ENCODE measurements around the gene SEMA6C.

The SEMA6C gene

DNA sequence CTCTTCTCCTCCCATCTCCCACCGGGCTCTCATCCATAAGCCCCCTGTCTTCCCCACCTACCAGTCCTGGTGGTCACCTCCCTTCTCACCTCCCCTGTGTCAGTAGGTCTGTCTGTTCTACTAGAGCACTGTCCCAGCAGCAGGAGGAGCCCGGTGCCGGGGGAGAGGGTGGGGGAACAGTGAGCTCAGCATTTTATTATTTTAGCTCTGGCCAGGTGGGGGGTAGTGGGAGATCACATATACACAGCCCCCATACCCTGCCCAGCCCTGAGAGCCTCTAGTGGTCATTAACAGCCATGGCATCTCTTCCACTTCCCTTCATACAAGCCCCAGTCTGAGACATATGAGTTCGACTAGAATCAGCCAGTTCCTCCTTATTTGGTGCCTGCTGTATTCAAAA lies 29.4 kb upstream of the SEMA6C start, which contains the start of gene TMOD4 (continued):
- TF ChIP-seq, protein P1, sequence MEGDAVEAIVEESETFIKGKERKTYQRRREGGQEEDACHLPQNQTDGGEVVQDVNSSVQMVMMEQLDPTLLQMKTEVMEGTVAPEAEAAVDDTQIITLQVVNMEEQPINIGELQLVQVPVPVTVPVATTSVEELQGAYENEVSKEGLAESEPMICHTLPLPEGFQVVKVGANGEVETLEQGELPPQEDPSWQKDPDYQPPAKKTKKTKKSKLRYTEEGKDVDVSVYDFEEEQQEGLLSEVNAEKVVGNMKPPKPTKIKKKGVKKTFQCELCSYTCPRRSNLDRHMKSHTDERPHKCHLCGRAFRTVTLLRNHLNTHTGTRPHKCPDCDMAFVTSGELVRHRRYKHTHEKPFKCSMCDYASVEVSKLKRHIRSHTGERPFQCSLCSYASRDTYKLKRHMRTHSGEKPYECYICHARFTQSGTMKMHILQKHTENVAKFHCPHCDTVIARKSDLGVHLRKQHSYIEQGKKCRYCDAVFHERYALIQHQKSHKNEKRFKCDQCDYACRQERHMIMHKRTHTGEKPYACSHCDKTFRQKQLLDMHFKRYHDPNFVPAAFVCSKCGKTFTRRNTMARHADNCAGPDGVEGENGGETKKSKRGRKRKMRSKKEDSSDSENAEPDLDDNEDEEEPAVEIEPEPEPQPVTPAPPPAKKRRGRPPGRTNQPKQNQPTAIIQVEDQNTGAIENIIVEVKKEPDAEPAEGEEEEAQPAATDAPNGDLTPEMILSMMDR (tag by site-specific recombination; IDR thresholded peaks at IDR 0.05): peak; percentile 39; the same call in 1 of the 2 replicates
- TF ChIP-seq, protein P2, sequence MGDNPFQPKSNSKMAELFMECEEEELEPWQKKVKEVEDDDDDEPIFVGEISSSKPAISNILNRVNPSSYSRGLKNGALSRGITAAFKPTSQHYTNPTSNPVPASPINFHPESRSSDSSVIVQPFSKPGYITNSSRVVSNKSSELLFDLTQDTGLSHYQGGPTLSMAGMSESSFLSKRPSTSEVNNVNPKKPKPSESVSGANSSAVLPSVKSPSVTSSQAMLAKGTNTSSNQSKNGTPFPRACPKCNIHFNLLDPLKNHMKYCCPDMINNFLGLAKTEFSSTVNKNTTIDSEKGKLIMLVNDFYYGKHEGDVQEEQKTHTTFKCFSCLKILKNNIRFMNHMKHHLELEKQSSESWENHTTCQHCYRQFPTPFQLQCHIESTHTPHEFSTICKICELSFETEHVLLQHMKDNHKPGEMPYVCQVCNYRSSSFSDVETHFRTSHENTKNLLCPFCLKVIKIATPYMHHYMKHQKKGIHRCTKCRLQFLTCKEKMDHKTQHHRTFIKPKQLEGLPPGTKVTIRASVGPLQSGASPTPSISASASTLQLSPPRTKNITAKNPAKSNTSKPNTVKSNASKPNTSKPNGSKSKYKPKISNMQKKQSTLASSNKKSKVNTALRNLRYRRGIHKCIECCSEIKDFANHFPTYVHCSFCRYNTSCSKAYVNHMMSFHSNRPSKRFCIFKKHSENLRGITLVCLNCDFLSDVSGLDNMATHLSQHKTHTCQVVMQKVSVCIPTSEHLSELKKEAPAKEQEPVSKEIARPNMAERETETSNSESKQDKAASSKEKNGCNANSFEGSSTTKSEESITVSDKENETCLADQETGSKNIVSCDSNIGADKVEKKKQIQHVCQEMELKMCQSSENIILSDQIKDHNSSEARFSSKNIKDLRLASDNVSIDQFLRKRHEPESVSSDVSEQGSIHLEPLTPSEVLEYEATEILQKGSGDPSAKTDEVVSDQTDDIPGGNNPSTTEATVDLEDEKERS (tag by site-specific recombination; IDR thresholded peaks at IDR 0.05): no peak

DNA sequence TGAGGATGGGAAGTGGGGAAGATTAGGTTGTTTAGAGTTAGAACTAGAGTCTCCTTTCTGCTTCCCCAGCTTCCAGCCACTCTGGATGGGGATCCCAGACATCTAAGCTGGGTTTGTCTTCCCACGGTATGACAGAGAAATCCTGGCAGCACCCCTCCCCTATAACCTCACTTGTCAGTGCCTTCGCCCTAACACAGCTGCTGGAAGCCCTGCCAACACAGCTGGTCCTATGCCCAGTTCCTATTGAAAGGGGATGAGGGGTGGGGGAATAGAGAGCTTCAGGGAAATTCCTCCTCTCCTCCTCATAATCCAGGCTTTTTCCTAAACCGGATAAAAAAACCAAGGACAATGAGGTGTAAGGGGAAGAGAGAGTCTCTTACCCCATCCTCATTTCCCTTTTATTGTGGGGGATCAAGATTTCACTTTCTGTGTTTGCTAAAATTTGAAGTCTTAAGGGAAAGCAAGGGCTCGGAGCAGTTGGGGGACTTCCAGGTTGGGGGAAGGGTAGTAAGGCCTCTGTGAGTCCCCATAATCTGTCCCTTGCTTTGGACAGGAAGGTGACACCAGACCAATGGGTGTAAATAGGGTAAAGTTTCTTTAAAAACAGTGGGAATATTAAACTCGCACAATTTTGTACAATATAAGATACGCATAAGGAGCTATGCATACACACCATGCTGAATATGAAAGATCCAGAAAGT lies 28.8 kb upstream of the SEMA6C start:
- peaks cover 38 to 84% of the 10 kb centered on the region in 2 experiments for H3K36me3 ChIP-seq (ENCODE audit: control insufficient read depth in 2 of 2, insufficient read depth in 1 of 2, low read length in 2 of 2)
- no peak overlapping the region for H3K27ac ChIP-seq (ENCODE audit: extremely low read depth, low read depth, low read length)
- no peaks in the 10 kb centered on the region for H3K4me1 ChIP-seq (ENCODE audit: control insufficient read depth, insufficient read depth, low read length)
- ChIA-PET CTCF (interaction anchor here (0.6 to 1.7 kb wide), 8 partner anchors 8 to 118 kb away, joined by 3 to 5 read pairs (median 4); no protein-coding TSS in a partner anchor), POLR2A (interaction anchor here (0.8 to 1.4 kb wide), 4 partner anchors 10 to 478 kb away, joined by 3 to 5 read pairs (median 4); partner anchors contain the start of genes GOLPH3L, LYSMD1 and VPS72)
- no peak overlapping the region for H3K4me3 ChIP-seq (ENCODE audit: low read depth, low read length)
- TF ChIP-seq ZNF621 (tag by site-specific recombination; IDR thresholded peaks at IDR 0.05) (no peak), SCRT1 (tag by site-specific recombination; IDR thresholded peaks at IDR 0.05; ENCODE audit: borderline replicate concordance) (no peak), PRDM1 (tag by site-specific recombination; IDR thresholded peaks at IDR 0.05) (peak; percentile 64)
- H3K9me3 ChIP-seq (ENCODE audit: control insufficient read depth, insufficient read depth, low read depth, low read length): no peaks in the 10 kb centered on the region

DNA sequence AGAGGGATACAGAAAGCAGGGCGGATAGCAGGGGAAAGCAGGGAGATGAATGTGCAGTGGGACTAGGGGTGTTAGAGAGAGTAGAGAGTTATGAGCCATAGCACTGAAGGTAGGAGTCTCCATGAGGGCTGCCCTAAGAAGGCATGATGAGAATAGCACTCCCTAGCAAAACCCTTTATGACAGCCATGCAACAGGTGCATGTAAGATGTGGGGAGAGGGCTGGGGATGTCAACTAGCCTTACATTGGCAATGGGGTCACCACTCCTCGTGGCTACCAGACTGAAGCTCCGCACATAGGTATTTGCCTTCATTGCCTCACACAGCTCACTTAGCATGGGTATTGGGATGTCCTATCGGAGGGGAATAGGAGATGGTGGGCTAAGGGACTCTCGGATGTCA lies 24.8 kb upstream of the SEMA6C start:
- CTCF ChIA-PET: interaction anchor here (0.7 to 0.9 kb wide), 2 partner anchors 81 to 143 kb away, joined by 3 read pairs; no protein-coding TSS in a partner anchor
- POLR2A ChIA-PET: interaction anchor here (0.6 to 2.3 kb wide), 4 partner anchors 16 to 115 kb away, joined by 3 to 14 read pairs (median 4); partner anchors contain the start of gene VPS72

More for the DNA sequence above, 24.8 kb upstream of the SEMA6C start:
- no peak for TF ChIP-seq OSR2 (tag by site-specific recombination; IDR thresholded peaks at IDR 0.05)
- no peak for TF ChIP-seq ZNF404 (tag by site-specific recombination; IDR thresholded peaks at IDR 0.05)
- TF ChIP-seq SCRT1 (tag by site-specific recombination; IDR thresholded peaks at IDR 0.05; ENCODE audit: borderline replicate concordance): peak; percentile 87
- TF ChIP-seq ZNF302 (tag by site-specific recombination; IDR thresholded peaks at IDR 0.05; ENCODE audit: low read depth): no peak
- TF ChIP-seq SP7 (tag by site-specific recombination; IDR thresholded peaks at IDR 0.05): no peak
- peak; percentile 96 for TF ChIP-seq SCRT2 (tag by site-specific recombination; IDR thresholded peaks at IDR 0.05)
- TF ChIP-seq, protein P3, sequence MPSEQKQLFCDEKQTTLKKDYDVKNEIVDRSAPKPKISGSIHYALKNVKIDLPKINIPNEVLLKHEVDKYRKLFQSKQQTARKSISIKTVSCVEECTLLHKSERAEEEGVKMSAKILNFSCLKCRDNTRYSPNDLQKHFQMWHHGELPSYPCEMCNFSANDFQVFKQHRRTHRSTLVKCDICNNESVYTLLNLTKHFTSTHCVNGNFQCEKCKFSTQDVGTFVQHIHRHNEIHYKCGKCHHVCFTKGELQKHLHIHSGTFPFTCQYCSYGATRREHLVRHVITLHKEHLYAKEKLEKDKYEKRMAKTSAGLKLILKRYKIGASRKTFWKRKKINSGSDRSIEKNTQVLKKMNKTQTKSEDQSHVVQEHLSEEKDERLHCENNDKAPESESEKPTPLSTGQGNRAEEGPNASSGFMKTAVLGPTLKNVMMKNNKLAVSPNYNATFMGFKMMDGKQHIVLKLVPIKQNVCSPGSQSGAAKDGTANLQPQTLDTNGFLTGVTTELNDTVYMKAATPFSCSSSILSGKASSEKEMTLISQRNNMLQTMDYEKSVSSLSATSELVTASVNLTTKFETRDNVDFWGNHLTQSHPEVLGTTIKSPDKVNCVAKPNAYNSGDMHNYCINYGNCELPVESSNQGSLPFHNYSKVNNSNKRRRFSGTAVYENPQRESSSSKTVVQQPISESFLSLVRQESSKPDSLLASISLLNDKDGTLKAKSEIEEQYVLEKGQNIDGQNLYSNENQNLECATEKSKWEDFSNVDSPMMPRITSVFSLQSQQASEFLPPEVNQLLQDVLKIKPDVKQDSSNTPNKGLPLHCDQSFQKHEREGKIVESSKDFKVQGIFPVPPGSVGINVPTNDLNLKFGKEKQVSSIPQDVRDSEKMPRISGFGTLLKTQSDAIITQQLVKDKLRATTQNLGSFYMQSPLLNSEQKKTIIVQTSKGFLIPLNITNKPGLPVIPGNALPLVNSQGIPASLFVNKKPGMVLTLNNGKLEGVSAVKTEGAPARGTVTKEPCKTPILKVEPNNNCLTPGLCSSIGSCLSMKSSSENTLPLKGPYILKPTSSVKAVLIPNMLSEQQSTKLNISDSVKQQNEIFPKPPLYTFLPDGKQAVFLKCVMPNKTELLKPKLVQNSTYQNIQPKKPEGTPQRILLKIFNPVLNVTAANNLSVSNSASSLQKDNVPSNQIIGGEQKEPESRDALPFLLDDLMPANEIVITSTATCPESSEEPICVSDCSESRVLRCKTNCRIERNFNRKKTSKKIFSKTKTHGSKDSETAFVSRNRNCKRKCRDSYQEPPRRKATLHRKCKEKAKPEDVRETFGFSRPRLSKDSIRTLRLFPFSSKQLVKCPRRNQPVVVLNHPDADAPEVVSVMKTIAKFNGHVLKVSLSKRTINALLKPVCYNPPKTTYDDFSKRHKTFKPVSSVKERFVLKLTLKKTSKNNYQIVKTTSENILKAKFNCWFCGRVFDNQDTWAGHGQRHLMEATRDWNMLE (tag by site-specific recombination; conservative IDR thresholded peaks at IDR 0.05; ENCODE audit: low read depth): no peak
- TF ChIP-seq ZNF514 (tag by site-specific recombination; IDR thresholded peaks at IDR 0.05): no peak
- no peak for TF ChIP-seq ZNF350 (tag by site-specific recombination; IDR thresholded peaks at IDR 0.05)
- TF ChIP-seq HOXD13 (CRISPR knock-in tag; IDR thresholded peaks at IDR 0.05; ENCODE audit: borderline replicate concordance): no peak
- Histone ChIP-seq H3K9me3 (ENCODE audit: control insufficient read depth, insufficient read depth, low read depth, low read length) (no peaks in the 10 kb centered on the region), H3K36me3 (ENCODE audit: control insufficient read depth in 2 of 2, insufficient read depth in 1 of 2, low read length in 2 of 2) (peaks cover 22 to 81% of the 10 kb centered on the region in 2 experiments), H3K4me1 (ENCODE audit: control insufficient read depth, insufficient read depth, low read length) (peaks cover 6% of the 10 kb centered on the region; the same call in 1 of the 2 replicates), H3K4me3 (ENCODE audit: low read depth, low read length) (no peak overlapping the region), H3K27ac (ENCODE audit: extremely low read depth, low read depth, low read length) (no peak overlapping the region)
